CD8-positive, alpha-beta memory T cell (primary cell): ENCODE results near the gene LRP5. TPM values are rescaled to one million over a fixed set of nuclear protein-coding genes. Genes with fewer than 3 reads are reported as not detected.

Experiments
- CTCF ChIA-PET: fragments of 350-600 bp; sonication (Branson Sonifier 250); formaldehyde crosslinking; loops from one replicate; lab custom pipeline; 2021; ENCODE audit warnings: antibody characterized with exemption; lab: Charles Lee
- POLR2A ChIA-PET: fragments of 350-600 bp; sonication (Branson Sonifier 250); formaldehyde crosslinking; loops from one replicate; lab custom pipeline; 2021; ENCODE audit warnings: antibody characterized with exemption; lab: Charles Lee
- DNase-seq, 5 donors: peaks; one replicate each; pipeline versions ENCODE4 v3.0.0 to v3.0.0-alpha.2; 2020 to 2022; ENCODE audit warnings: mixed read lengths in 1 of 5
- H3K27ac ChIP-seq: one replicate; pipeline ENCODE4 v1.7.0; 2013; ENCODE audit warnings: low read depth, mild to moderate bottlenecking, low read length, moderate library complexity
- H3K27me3 ChIP-seq: 2 replicates; pipeline ENCODE4 v1.7.0; 2013; ENCODE audit warnings: low read length, mild to moderate bottlenecking; ENCODE audit not compliant: insufficient read depth, poor library complexity, severe bottlenecking
- H3K36me3 ChIP-seq: 2 replicates; pipeline ENCODE4 v1.7.0; 2013; ENCODE audit warnings: mild to moderate bottlenecking, low read length, moderate library complexity; ENCODE audit not compliant: insufficient read depth
- H3K4me1 ChIP-seq: 2 replicates; pipeline ENCODE4 v1.7.0; 2013; ENCODE audit warnings: mild to moderate bottlenecking, low read length, moderate library complexity; ENCODE audit not compliant: insufficient read depth
- H3K4me3 ChIP-seq: 2 replicates; pipeline ENCODE4 v1.7.0; 2013; ENCODE audit warnings: mild to moderate bottlenecking, low read length
- H3K9me3 ChIP-seq: 2 replicates; pipeline ENCODE4 v1.7.0; 2013; ENCODE audit warnings: mild to moderate bottlenecking, low read length
- H3K27ac Mint-ChIP-seq, 8 donors: one replicate each; pipeline ENCODE4 v1.8.0; 2020 to 2021; ENCODE audit warnings: mixed read lengths in 8 of 8, mild to moderate bottlenecking in 6 of 8, inconsistent platforms in 3 of 8, moderate library complexity in 3 of 8
- H3K27me3 Mint-ChIP-seq, 2 donors: one replicate each; pipeline ENCODE4 v1.8.0; 2020 to 2021; ENCODE audit warnings: mixed read lengths in 2 of 2, mild to moderate bottlenecking in 1 of 2, moderate library complexity in 1 of 2
- H3K36me3 Mint-ChIP-seq, 3 donors: one replicate each; pipeline ENCODE4 v1.8.0; 2020 to 2021; ENCODE audit warnings: mixed read lengths in 3 of 3, inconsistent platforms in 1 of 3, mild to moderate bottlenecking in 1 of 3
- H3K4me1 Mint-ChIP-seq, 3 donors: one replicate each; pipeline ENCODE4 v1.8.0; 2020 to 2021; ENCODE audit warnings: mixed read lengths in 3 of 3, inconsistent platforms in 1 of 3, mild to moderate bottlenecking in 1 of 3
- H3K4me3 Mint-ChIP-seq, 7 donors: one replicate each; pipeline ENCODE4 v1.8.0; 2020 to 2021; ENCODE audit warnings: mixed read lengths in 7 of 7, mild to moderate bottlenecking in 6 of 7, moderate library complexity in 4 of 7, inconsistent platforms in 2 of 7
- H3K9me3 Mint-ChIP-seq, 5 donors: one replicate each; pipeline ENCODE4 v1.8.0; 2020 to 2022; ENCODE audit warnings: mixed read lengths in 5 of 5, mild to moderate bottlenecking in 3 of 5, moderate library complexity in 2 of 5, inconsistent platforms in 1 of 5
- polyA plus RNA-seq: library from polyadenylated mRNA; unstranded; fragments of 300-500 nt; fragmentation: Illumina TruSeq; gene quantifications from one replicate; pipeline ENCODE4 v1.2.3, GENCODE V29; 2021
- total RNA-seq, 2 experiments: library from RNA; stranded (reverse); gene quantifications; one replicate each; pipeline ENCODE4 v1.2.3, GENCODE V29; 2021

The LRP5 gene
- total and polyA plus RNA-seq, 3 experiments from 2014 or later, result 0.68 to 9.9 (median 7.5) TPM

- Mint-ChIP-seq H3K4me1 (peaks cover 16 to 20% (median 18%) of the 10 kb centered on the region in 3 donors), H3K36me3 (no peaks in the 10 kb centered on the region), H3K9me3 (no peaks in the 10 kb centered on the region), H3K27ac (no peak overlapping the region), H3K4me3 (no peak overlapping the region), H3K27me3 (peaks cover 6 to 11% of the 10 kb centered on the region in 2 donors)
- no peaks in the 10 kb centered on the region for H3K36me3 ChIP-seq
- H3K4me1 ChIP-seq, result peaks cover 29% of the 10 kb centered on the region
- no peak overlapping the region for H3K27ac ChIP-seq
- H3K9me3 ChIP-seq, result no peaks in the 10 kb centered on the region
- ChIA-PET POLR2A (no interaction called here), CTCF (no interaction called here)
- no peak for DNase-seq
- H3K27me3 ChIP-seq, result no peaks in the 10 kb centered on the region
- H3K4me3 ChIP-seq, result no peak overlapping the region
Observed at GRCh38 chr11:68324695-68325094, 12.3 kb downstream of the LRP5 start.

- DNase-seq, result no peak
- Mint-ChIP-seq H3K27ac (no peak overlapping the region), H3K9me3 (no peaks in the 10 kb centered on the region), H3K36me3 (no peaks in the 10 kb centered on the region), H3K27me3 (peaks cover 1 to 11% of the 10 kb centered on the region in 2 donors), H3K4me1 (peaks cover 16 to 21% (median 18%) of the 10 kb centered on the region in 3 donors), H3K4me3 (no peak overlapping the region)
- CTCF ChIA-PET, result interaction anchor here (0.6 kb wide), 1 partner anchor 1317 kb away, joined by 3 read pairs; no protein-coding TSS in a partner anchor
- H3K27me3 ChIP-seq, result no peaks in the 10 kb centered on the region
- POLR2A ChIA-PET, result no interaction called here
- peaks cover 36% of the 10 kb centered on the region for H3K4me1 ChIP-seq
- no peaks in the 10 kb centered on the region for H3K9me3 ChIP-seq
- H3K36me3 ChIP-seq, result no peaks in the 10 kb centered on the region
- H3K4me3 ChIP-seq, result no peak overlapping the region
- no peak overlapping the region for H3K27ac ChIP-seq
Observed at GRCh38 chr11:68325183-68325906, 13.0 kb downstream of the LRP5 start.

- Mint-ChIP-seq H3K4me3 (no peak overlapping the region), H3K4me1 (peaks cover 20 to 26% (median 23%) of the 10 kb centered on the region in 3 donors), H3K36me3 (no peaks in the 10 kb centered on the region), H3K9me3 (no peaks in the 10 kb centered on the region), H3K27ac (no peak overlapping the region), H3K27me3 (peaks cover 1 to 7% of the 10 kb centered on the region in 2 donors)
- CTCF ChIA-PET, result interaction anchor here (0.6 kb wide), 1 partner anchor 1317 kb away, joined by 3 read pairs; no protein-coding TSS in a partner anchor
- H3K27ac ChIP-seq, result no peak overlapping the region
- H3K9me3 ChIP-seq, result no peaks in the 10 kb centered on the region
- no peak for DNase-seq
- no peaks in the 10 kb centered on the region for H3K36me3 ChIP-seq
- POLR2A ChIA-PET, result no interaction called here
- H3K27me3 ChIP-seq, result no peaks in the 10 kb centered on the region
- peaks cover 41% of the 10 kb centered on the region for H3K4me1 ChIP-seq
- no peak overlapping the region for H3K4me3 ChIP-seq
Observed at GRCh38 chr11:68325907-68326220, 13.5 kb downstream of the LRP5 start.

- CTCF ChIA-PET, result interaction anchor here (0.6 kb wide), 1 partner anchor 1316 kb away, joined by 3 read pairs; no protein-coding TSS in a partner anchor
- Mint-ChIP-seq H3K9me3 (no peaks in the 10 kb centered on the region), H3K27me3 (peaks cover 1 to 4% of the 10 kb centered on the region in 2 donors), H3K36me3 (no peaks in the 10 kb centered on the region), H3K4me1 (peaks cover 26 to 33% (median 30%) of the 10 kb centered on the region in 3 donors), H3K27ac (no peak overlapping the region), H3K4me3 (no peak overlapping the region)
- Histone ChIP-seq H3K27ac (no peak overlapping the region), H3K27me3 (no peaks in the 10 kb centered on the region), H3K4me3 (no peak overlapping the region), H3K9me3 (no peaks in the 10 kb centered on the region), H3K4me1 (peaks cover 48% of the 10 kb centered on the region), H3K36me3 (no peaks in the 10 kb centered on the region)
- DNase-seq, result no peak
- POLR2A ChIA-PET, result no interaction called here
Observed at GRCh38 chr11:68326334-68327215, 14.2 kb downstream of the LRP5 start.

- H3K9me3 Mint-ChIP-seq, result no peaks in the 10 kb centered on the region
- POLR2A ChIA-PET, result no interaction called here
- peaks cover 1 to 4% of the 10 kb centered on the region in 2 donors for H3K27me3 Mint-ChIP-seq
- peaks cover 59% of the 10 kb centered on the region for H3K4me1 ChIP-seq
- CTCF ChIA-PET, result no interaction called here
- peaks cover 33 to 41% (median 39%) of the 10 kb centered on the region in 3 donors for H3K4me1 Mint-ChIP-seq
- no peaks in the 10 kb centered on the region for H3K9me3 ChIP-seq
- H3K4me3 Mint-ChIP-seq, result peak overlapping the region in 1 of 7 donors; percentile 20
- DNase-seq, result no peak
- no peaks in the 10 kb centered on the region for H3K36me3 ChIP-seq
- peak overlapping the region; percentile 39 for H3K4me3 ChIP-seq
- peak overlapping the region in 1 of 8 donors; percentile 58 for H3K27ac Mint-ChIP-seq
- no peaks in the 10 kb centered on the region for H3K27me3 ChIP-seq
- H3K27ac ChIP-seq, result no peak overlapping the region
- no peaks in the 10 kb centered on the region for H3K36me3 Mint-ChIP-seq
Observed at GRCh38 chr11:68327586-68328370, 15.4 kb downstream of the LRP5 start.

- peaks cover 1 to 4% of the 10 kb centered on the region in 2 donors for H3K27me3 Mint-ChIP-seq
- no peak for DNase-seq
- CTCF ChIA-PET, result no interaction called here
- Histone ChIP-seq H3K9me3 (no peaks in the 10 kb centered on the region), H3K27ac (no peak overlapping the region), H3K36me3 (no peaks in the 10 kb centered on the region), H3K27me3 (no peaks in the 10 kb centered on the region), H3K4me3 (no peak overlapping the region), H3K4me1 (peaks cover 60% of the 10 kb centered on the region)
- H3K4me3 Mint-ChIP-seq, result peak overlapping the region in 2 of 7 donors; percentile 26 to 46
- no peaks in the 10 kb centered on the region for H3K9me3 Mint-ChIP-seq
- no peak overlapping the region for H3K27ac Mint-ChIP-seq
- POLR2A ChIA-PET, result no interaction called here
- peaks cover 33 to 43% (median 43%) of the 10 kb centered on the region in 3 donors for H3K4me1 Mint-ChIP-seq
- H3K36me3 Mint-ChIP-seq, result no peaks in the 10 kb centered on the region
Observed at GRCh38 chr11:68328374-68329091, 16.1 kb downstream of the LRP5 start.

- Histone ChIP-seq H3K36me3 (no peaks in the 10 kb centered on the region), H3K27ac (no peak overlapping the region), H3K4me1 (peaks cover 60% of the 10 kb centered on the region), H3K4me3 (no peak overlapping the region), H3K9me3 (no peaks in the 10 kb centered on the region), H3K27me3 (no peaks in the 10 kb centered on the region)
- H3K27me3 Mint-ChIP-seq, result peaks cover 1 to 4% of the 10 kb centered on the region in 2 donors
- DNase-seq, result no peak
- H3K36me3 Mint-ChIP-seq, result no peaks in the 10 kb centered on the region
- H3K27ac Mint-ChIP-seq, result peak overlapping the region in 1 of 8 donors; percentile 17
- H3K4me3 Mint-ChIP-seq, result no peak overlapping the region
- H3K9me3 Mint-ChIP-seq, result no peaks in the 10 kb centered on the region
- ChIA-PET CTCF (interaction anchor here (0.6 kb wide), 1 partner anchor 48 kb away, joined by 3 read pairs; no protein-coding TSS in a partner anchor), POLR2A (no interaction called here)
- H3K4me1 Mint-ChIP-seq, result peaks cover 33 to 43% (median 43%) of the 10 kb centered on the region in 3 donors
Observed at GRCh38 chr11:68329536-68329935, 17.1 kb downstream of the LRP5 start.
